GM12891 (cell line): ENCODE results near the gene ETFB.
A peak's percentile ranks its signal among the peaks of the same experiment; 100 is the strongest.

Experiments
- DNase-seq: peaks from one replicate; pipeline ENCODE4 v3.0.0; 2011; ENCODE audit warnings: low spot score; ENCODE audit not compliant: insufficient read length
- FAIRE-seq: peaks from 2 replicates; lab custom pipeline; 2011; peaks lifted over from hg19 to GRCh38; lab: Jason Lieb, UNC
- PAX5 ChIP-seq: IDR thresholded peaks from 2 replicates; pipeline ENCODE4 v1.6.1; 2011; ENCODE audit warnings: low read length, moderate library complexity, mild to moderate bottlenecking; ENCODE audit not compliant: insufficient read depth, severe bottlenecking
- POLR2A ChIP-seq: IDR thresholded peaks from 2 replicates; pipeline ENCODE4 v1.6.1; 2011; ENCODE audit warnings: low read depth, low read length, control low read depth
- POLR2AphosphoS5 ChIP-seq: IDR thresholded peaks from 2 replicates; pipeline ENCODE4 v1.6.1; 2011; ENCODE audit warnings: low read depth, low read length, control low read depth
- POU2F2 ChIP-seq: IDR thresholded peaks from 2 replicates; pipeline ENCODE4 v1.6.1; 2011; ENCODE audit warnings: low read depth, mild to moderate bottlenecking, control low read depth, low read length, moderate library complexity
- SPI1 ChIP-seq: IDR thresholded peaks from 2 replicates; pipeline ENCODE4 v1.6.1; 2011; ENCODE audit warnings: low read depth, low read length, control low read depth
- TAF1 ChIP-seq: IDR thresholded peaks from 2 replicates; pipeline ENCODE4 v1.6.1; 2011; ENCODE audit warnings: low read depth, low read length, control low read depth

The ETFB gene

DNA sequence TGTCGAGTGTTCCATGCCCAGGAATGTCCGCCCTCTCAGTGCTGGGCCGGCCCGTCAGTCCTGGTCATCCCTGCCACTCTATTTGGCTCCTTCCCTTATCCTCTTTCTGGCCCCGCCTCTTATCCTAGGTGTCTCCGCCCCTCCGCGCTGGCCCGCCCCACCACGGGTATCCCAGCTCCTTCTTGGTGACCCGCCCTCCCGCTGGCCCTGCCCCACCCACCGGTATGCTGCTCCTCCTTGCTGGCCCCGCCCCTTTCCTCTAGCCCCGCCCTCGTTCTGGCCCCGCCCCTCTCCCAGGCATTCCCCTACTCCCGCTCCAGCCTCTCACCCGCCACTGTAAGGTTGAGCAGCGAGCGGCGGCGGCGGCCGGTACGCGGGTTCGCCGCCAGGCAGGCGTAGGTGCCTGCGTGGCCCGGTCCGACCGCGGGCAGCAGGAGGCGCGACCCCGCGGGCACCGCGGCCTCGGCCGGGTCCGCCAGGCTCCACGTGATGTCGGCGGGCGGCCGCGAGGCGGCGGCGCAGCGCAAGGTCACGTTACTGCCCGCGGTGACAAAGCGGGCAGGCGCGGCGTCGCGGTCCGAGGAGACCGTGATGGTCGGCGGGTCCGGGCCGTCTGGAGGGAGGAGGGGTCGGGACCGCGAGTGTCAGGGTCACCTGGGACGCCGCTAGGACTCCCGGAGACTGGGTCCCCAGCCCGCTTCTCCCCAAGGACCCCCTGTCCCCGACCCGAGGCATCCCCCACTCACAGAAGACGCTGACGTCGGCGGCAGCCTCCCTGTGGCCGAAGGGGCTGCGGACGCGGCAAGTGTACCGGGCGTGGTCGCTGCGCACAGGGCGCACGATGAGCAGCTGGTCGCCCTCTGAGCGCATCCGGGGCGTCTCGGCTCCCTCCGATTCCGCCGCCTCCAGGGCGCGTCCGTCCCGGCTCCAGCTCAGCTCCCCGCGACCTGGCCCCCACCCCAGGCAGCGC, 26.2 kb downstream of the ETFB start:
- no peak for TF ChIP-seq TAF1
- DNase-seq (peak; percentile 89), FAIRE-seq (peak; percentile 94)

DNA sequence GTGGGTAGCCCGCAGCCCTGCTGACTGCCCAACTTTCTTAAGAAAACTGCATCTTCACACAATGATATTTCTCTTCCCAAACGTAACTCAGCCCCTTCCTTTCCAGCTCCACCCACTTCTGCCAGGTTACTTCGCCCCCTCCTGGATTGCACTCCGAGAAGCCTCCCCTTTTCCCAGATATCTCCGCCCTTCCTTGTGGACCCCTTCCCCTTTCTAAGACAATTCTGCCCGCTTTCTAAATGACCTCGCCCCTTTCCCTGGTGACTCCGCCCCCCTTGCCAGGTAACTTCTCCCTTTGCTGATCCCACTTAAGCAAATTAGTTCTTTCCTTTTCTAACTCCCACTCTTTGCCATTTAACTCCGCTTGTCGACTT, 26.9 kb downstream of the ETFB start:
- DNase-seq, result no peak
- FAIRE-seq, result no peak
- no peak for TF ChIP-seq POLR2A
- TF ChIP-seq POLR2AphosphoS5, result no peak
- no peak for TF ChIP-seq PAX5
- TF ChIP-seq TAF1, result no peak
- no peak for TF ChIP-seq POU2F2
- no peak for TF ChIP-seq SPI1

- TF ChIP-seq SPI1 (no peak), POLR2AphosphoS5 (no peak), POLR2A (no peak), TAF1 (no peak), PAX5 (no peak)
- DNase-seq, result peak; percentile 97
- FAIRE-seq, result peak; percentile 91
These were observed 27.4 kb downstream of the ETFB start for GRCh38 chr19:51338563-51339312.

GRCh38 chr19:51337861-51338562, 28.2 kb downstream of the ETFB start:
- no peak for DNase-seq
- FAIRE-seq, result no peak
- no peak for TF ChIP-seq SPI1
- no peak for TF ChIP-seq PAX5
- TF ChIP-seq TAF1, result no peak
- no peak for TF ChIP-seq POLR2AphosphoS5
- TF ChIP-seq POLR2A, result no peak
- TF ChIP-seq POU2F2, result no peak

DNA sequence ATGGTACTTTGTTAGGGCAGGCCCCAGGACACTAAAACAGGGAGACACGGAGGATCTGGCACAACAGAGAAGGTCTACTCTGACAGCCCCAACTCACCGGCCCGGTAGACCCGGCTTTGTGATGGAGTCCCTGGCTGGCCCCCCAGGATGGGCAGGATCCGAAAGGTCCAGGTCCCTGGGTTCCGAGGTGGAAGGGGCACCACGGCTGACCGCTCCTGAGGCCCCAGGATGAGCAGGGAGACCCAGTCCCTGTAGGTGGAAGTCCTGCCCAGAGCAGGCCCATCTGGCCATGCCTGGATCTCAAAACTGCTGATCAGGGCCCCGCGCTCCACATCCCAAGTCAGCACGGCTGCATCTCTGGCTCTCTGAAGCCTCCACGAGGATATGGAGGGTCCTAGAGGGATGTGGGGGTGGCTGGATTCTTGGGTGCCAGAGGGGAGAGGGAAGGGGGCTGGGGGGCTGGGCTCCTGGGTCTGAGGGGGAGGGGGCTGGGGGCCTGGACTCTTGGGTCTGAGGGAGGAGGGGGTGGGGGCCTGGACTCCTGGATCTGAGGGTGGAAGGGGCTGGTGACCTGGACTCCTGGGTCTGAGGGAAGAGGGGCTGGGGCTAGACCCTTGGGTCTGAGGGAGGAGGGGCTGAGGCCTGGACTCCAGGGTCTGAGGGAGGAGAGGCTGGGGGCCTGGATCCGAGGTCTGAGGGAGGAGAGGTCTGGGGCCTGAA, 28.9 kb downstream of the ETFB start:
- DNase-seq, result no peak

GRCh38 chr19:51333836-51334460, 32.2 kb downstream of the ETFB start:
- no peak for TF ChIP-seq TAF1
- no peak for TF ChIP-seq POU2F2
- DNase-seq (no peak), FAIRE-seq (no peak)

More for the DNA sequence above, 28.9 kb downstream of the ETFB start:
- TF ChIP-seq SPI1 (no peak), POU2F2 (no peak), POLR2AphosphoS5 (no peak), POLR2A (no peak), TAF1 (no peak), PAX5 (no peak)
- FAIRE-seq, result no peak

DNA sequence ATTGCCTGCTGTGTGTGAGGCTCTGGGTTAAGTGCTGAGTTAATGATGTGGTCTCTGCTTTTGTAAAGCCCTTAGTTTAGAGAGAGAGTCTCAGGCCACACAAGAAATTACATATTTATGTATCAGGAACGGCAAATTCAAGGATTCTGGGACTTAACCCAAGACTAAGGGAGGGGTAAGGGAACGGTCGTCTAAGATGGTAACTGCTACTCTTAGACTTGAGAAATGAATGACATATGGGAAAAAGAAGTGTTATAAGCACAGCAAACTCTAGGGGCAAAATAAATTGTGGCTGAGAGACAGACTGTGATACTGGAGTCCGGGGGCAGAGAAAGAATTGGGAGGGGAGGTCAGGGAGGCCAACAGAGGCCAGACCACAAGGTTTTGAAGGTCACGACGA, 34.5 kb downstream of the ETFB start:
- TF ChIP-seq PAX5, result no peak
- TF ChIP-seq POLR2AphosphoS5, result no peak
- TF ChIP-seq TAF1, result no peak
- no peak for TF ChIP-seq POU2F2
- TF ChIP-seq SPI1, result no peak
- no peak for TF ChIP-seq POLR2A
- no peak for FAIRE-seq
- no peak for DNase-seq

- DNase-seq, result no peak
- TF ChIP-seq TAF1 (no peak), POLR2A (no peak), POU2F2 (no peak), PAX5 (no peak), SPI1 (no peak), POLR2AphosphoS5 (no peak)
- FAIRE-seq, result no peak
These were observed 35.0 kb downstream of the ETFB start for GRCh38 chr19:51331193-51331592.

DNA sequence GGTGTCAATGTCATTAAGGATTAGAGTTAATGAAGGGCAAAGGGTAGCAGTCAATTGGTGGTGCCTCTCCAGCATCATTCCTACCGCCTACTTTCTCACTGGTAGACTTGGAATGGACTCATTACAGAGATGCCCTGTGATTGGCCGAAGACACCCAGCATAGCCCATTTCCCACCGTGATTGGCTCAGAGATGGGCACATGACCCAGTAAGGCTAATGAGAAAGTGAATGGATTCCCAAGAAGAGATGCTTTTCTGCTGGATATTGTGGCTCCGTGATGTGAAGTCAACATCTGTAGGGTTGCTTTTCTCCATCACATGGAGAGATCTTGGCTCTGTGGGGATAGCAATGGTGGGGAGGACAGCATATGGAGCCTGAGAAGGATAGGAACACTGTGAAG, 35.8 kb downstream of the ETFB start:
- DNase-seq (no peak), FAIRE-seq (no peak)
- TF ChIP-seq POU2F2 (no peak), POLR2A (no peak), TAF1 (no peak), POLR2AphosphoS5 (no peak), SPI1 (no peak), PAX5 (no peak)
